OCI-LY1 (cell line): Measurements from ENCODE around the gene PSMA6.

Experiments used
- H2AFZ ChIP-seq: fragments of 200-600 bp; sonication (generic), shearing (Covaris generic); 2 replicates; pipeline ENCODE4 v1.6.0; 2014; ENCODE audit warnings: antibody characterized with exemption, mild to moderate bottlenecking, low read length
- H3F3A ChIP-seq: fragments of 200-600 bp; sonication (generic), shearing (Covaris generic); 2 replicates; pipeline ENCODE4 v1.6.0; 2014; ENCODE audit warnings: mild to moderate bottlenecking, antibody characterized with exemption, low read length, moderate library complexity; ENCODE audit not compliant: insufficient read depth
- H3K27ac ChIP-seq: fragments of 200-600 bp; sonication (generic); 2 replicates; pipeline ENCODE4 v1.5.1; 2014; ENCODE audit warnings: low read length, mixed run types, mild to moderate bottlenecking, low read depth; ENCODE audit not compliant: poor library complexity, severe bottlenecking
- H3K27me3 ChIP-seq: fragments of 200-600 bp; sonication (generic); 2 replicates; pipeline ENCODE4 v1.6.0; 2014; ENCODE audit warnings: antibody characterized with exemption, mild to moderate bottlenecking, low read length, moderate library complexity; ENCODE audit not compliant: insufficient read depth
- H3K36me3 ChIP-seq: fragments of 200-600 bp; sonication (generic); 2 replicates; pipeline ENCODE4 v1.6.1; 2014; ENCODE audit warnings: mild to moderate bottlenecking, antibody characterized with exemption, low read length, moderate library complexity, mixed read lengths; ENCODE audit not compliant: insufficient read depth
- H3K4me1 ChIP-seq: fragments of 200-600 bp; sonication (generic); 2 replicates; pipeline ENCODE4 v1.5.1; 2014; ENCODE audit warnings: mild to moderate bottlenecking, low read length, moderate library complexity; ENCODE audit not compliant: insufficient read depth, severe bottlenecking
- H3K4me2 ChIP-seq: fragments of 200-600 bp; sonication (generic), shearing (Covaris generic); 2 replicates; pipeline ENCODE4 v1.6.1; 2014; ENCODE audit warnings: low read length
- H3K4me3 ChIP-seq: fragments of 200-600 bp; sonication (generic); 2 replicates; pipeline ENCODE4 v1.5.1; 2014; ENCODE audit warnings: low read length, low read depth, mild to moderate bottlenecking, mixed read lengths; ENCODE audit not compliant: poor library complexity, severe bottlenecking
- H3K79me2 ChIP-seq: fragments of 200-600 bp; shearing (Covaris generic); 2 replicates; pipeline ENCODE4 v1.6.1; 2016; ENCODE audit warnings: mixed run types, low read length, mixed read lengths; ENCODE audit not compliant: insufficient read depth
- H3K9ac ChIP-seq: fragments of 200-600 bp; sonication (generic), shearing (Covaris generic); 2 replicates; pipeline ENCODE4 v1.6.1; 2014; ENCODE audit warnings: mild to moderate bottlenecking, low read length, mixed read lengths
- H3K9me2 ChIP-seq: fragments of 200-600 bp; sonication (generic), shearing (Covaris generic); 2 replicates; pipeline ENCODE4 v1.6.1; 2014; ENCODE audit warnings: low read depth, mild to moderate bottlenecking, low read length, mixed read lengths
- H3K9me3 ChIP-seq: fragments of 200-600 bp; shearing (Covaris generic); 2 replicates; pipeline ENCODE4 v1.6.1; 2014; ENCODE audit warnings: low read length, mixed read lengths
- H4K20me1 ChIP-seq: fragments of 200-600 bp; sonication (generic), shearing (Covaris generic); 2 replicates; pipeline ENCODE4 v1.6.0; 2016; ENCODE audit warnings: mild to moderate bottlenecking, low read length; ENCODE audit not compliant: insufficient read depth
- EZH2 ChIP-seq: fragments of 200-600 bp; sonication (generic), shearing (Covaris generic); IDR thresholded peaks from 2 replicates; pipeline ENCODE4 v1.8.0; 2017; ENCODE audit warnings: borderline replicate concordance, mixed run types, mild to moderate bottlenecking, antibody characterized with exemption, low read length, moderate library complexity, mixed read lengths
- TF ChIP-seq, protein P1 (sequence below): fragments of 200-600 bp; sonication (generic), shearing (Covaris generic); IDR thresholded peaks from 2 replicates; pipeline ENCODE4 v1.5.1; 2017; ENCODE audit warnings: mild to moderate bottlenecking, antibody characterized with exemption, low read length, moderate library complexity, mixed read lengths

PSMA6 gene

DNA sequence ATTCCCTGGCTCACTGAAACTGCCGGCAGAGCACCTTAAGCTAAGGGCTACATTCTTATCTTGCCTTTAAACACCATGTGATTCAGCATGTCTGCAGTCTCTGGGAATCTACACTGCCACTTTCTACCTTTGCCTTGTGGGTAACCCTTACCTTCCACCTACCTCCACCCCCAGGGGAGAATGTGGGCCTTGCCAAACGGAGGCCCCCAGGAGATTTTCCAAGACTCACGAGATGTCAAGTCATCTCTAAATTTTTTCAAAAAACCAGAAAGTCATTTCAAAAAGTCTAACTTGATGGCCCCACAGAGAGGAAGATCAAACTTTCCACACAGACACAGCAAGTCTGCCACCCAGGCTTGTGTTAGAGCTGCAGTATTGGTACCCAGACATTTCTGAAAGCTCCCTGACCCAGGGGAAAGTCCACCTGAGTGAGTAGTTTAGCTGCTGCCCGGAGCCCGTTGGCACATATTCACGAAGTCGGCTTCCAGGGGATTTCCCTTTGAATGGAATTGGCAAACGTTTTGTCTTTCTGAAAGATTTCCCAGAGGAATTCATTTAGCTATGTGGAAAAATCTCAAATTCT, 4.7 kb upstream of the PSMA6 start:
- no peaks in the 10 kb centered on the region for H3K27me3 ChIP-seq
- peaks cover 2% of the 10 kb centered on the region for H3K79me2 ChIP-seq
- peaks cover 48% of the 10 kb centered on the region for H3K4me1 ChIP-seq
- no peak overlapping the region for H3K4me3 ChIP-seq
- no peak overlapping the region for H2AFZ ChIP-seq
- no peak overlapping the region for H3K9ac ChIP-seq
- H3K9me2 ChIP-seq, result no peaks in the 10 kb centered on the region
- TF ChIP-seq, protein P1, sequence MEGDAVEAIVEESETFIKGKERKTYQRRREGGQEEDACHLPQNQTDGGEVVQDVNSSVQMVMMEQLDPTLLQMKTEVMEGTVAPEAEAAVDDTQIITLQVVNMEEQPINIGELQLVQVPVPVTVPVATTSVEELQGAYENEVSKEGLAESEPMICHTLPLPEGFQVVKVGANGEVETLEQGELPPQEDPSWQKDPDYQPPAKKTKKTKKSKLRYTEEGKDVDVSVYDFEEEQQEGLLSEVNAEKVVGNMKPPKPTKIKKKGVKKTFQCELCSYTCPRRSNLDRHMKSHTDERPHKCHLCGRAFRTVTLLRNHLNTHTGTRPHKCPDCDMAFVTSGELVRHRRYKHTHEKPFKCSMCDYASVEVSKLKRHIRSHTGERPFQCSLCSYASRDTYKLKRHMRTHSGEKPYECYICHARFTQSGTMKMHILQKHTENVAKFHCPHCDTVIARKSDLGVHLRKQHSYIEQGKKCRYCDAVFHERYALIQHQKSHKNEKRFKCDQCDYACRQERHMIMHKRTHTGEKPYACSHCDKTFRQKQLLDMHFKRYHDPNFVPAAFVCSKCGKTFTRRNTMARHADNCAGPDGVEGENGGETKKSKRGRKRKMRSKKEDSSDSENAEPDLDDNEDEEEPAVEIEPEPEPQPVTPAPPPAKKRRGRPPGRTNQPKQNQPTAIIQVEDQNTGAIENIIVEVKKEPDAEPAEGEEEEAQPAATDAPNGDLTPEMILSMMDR, result no peak
- TF ChIP-seq EZH2, result no peak
- H3F3A ChIP-seq, result peaks cover 4% of the 10 kb centered on the region
- H4K20me1 ChIP-seq, result no peaks in the 10 kb centered on the region
- peak overlapping the region; percentile 53; the same call in 1 of the 2 replicates for H3K4me2 ChIP-seq
- H3K9me3 ChIP-seq, result no peaks in the 10 kb centered on the region
- peak overlapping the region; percentile 88 for H3K27ac ChIP-seq
- no peaks in the 10 kb centered on the region; the same call in 1 of the 2 replicates for H3K36me3 ChIP-seq

DNA sequence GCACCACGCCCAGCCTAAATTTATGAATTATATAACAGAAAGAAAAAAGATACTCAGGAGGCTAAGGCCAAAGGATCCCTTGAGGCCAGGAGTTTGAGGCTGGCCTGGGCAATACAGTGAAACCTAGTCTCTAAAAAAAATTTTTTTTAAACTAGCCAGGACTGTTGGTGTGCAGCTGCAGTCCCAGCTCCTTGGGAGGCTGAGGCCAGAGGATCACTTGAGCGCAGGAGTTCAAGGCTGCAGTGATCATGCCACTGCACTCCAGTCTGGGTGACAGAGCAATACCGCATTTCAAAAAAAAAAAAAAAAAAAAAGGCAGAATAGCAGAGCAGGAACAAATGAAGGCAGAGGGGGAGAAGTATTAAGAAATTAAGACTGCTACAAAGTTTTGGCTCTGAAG, 2.6 kb upstream of the PSMA6 start:
- H4K20me1 ChIP-seq, result no peaks in the 10 kb centered on the region
- TF ChIP-seq, protein P1, result no peak
- TF ChIP-seq EZH2, result no peak
- peaks cover 23% of the 10 kb centered on the region for H3K79me2 ChIP-seq
- H3F3A ChIP-seq, result peaks cover 4% of the 10 kb centered on the region
- no peaks in the 10 kb centered on the region for H3K9me3 ChIP-seq
- no peak overlapping the region for H3K9ac ChIP-seq
- no peak overlapping the region for H2AFZ ChIP-seq
- no peak overlapping the region for H3K4me2 ChIP-seq
- peaks cover 5% of the 10 kb centered on the region; the same call in 1 of the 2 replicates for H3K36me3 ChIP-seq
- H3K4me1 ChIP-seq, result peaks cover 64% of the 10 kb centered on the region
- H3K4me3 ChIP-seq, result no peak overlapping the region
- peak overlapping the region; percentile 95 for H3K27ac ChIP-seq
- no peaks in the 10 kb centered on the region for H3K27me3 ChIP-seq
- H3K9me2 ChIP-seq, result no peaks in the 10 kb centered on the region

DNA sequence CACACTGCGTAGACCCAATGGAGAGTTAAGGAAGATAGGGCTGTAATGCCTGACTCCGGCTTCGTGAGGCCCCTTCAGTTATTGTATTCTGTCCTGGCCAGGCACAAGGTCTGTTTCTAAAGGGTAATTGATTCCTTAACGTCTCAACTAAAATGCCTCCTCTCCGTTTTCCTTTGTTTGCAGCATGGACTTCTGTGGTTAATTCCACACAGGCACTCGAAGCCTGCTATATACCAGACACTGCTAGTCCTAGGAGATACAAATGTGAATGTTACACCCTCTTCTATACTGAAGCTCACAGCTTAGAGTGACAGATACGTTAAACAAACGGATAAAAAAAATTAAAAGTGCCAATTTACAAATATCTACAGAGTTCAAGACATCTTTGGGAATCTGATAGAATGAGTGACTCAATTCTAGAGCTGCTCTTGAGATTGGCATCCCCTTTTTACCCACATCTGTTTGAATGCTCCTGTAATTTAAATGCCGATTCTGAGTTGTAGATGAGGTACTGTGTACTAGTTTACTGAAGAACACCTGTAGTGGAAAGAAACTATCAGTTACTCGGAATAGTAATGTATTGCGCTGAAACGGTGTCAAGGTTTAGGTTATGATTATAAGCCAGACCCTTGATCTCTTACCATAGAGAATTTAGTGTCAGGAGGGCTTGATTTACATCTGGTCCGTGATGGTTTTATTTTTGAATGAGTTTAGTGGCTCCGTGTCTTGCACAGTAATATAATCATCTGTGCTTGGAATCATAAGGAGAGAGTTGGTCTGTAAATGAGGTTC, 784 bp downstream of the PSMA6 start:
- H3K4me1 ChIP-seq, result peaks cover 44% of the 10 kb centered on the region
- H3K79me2 ChIP-seq, result peaks cover 56% of the 10 kb centered on the region
- H3K4me2 ChIP-seq, result peak overlapping the region; percentile 91
- no peak overlapping the region for H2AFZ ChIP-seq
- H3K27me3 ChIP-seq, result no peaks in the 10 kb centered on the region
- H3K4me3 ChIP-seq, result peak overlapping the region; percentile 87
- H4K20me1 ChIP-seq, result no peaks in the 10 kb centered on the region
- H3F3A ChIP-seq, result peaks cover 4% of the 10 kb centered on the region
- no peaks in the 10 kb centered on the region for H3K9me3 ChIP-seq
- H3K36me3 ChIP-seq, result peaks cover 19% of the 10 kb centered on the region; the same call in 1 of the 2 replicates
- H3K27ac ChIP-seq, result peak overlapping the region; percentile 95
- no peaks in the 10 kb centered on the region for H3K9me2 ChIP-seq
- TF ChIP-seq, protein P1, result no peak
- TF ChIP-seq EZH2, result no peak
- peak overlapping the region; percentile 84 for H3K9ac ChIP-seq
